HCT116 (cell line): ENCODE results near the gene FAM114A1. TPM values are rescaled to one million over a fixed set of nuclear protein-coding genes. Genes with fewer than 3 reads are reported as not detected.
A peak's percentile ranks its signal among the peaks of the same experiment; 100 is the strongest.

Source experiments
- ATAC-seq: fragments of 200-7000 bp; cut with Tn5 transposase; 2 replicates; pipeline ENCODE4 v1.9.1; 2020; ENCODE audit warnings: mild to moderate bottlenecking, moderate library complexity
- BruUV-seq: library from RNA; stranded (reverse); fragments of 400-500 nt; replicated peaks from 2 replicates; lab custom pipeline; 2021; lab: Mats Ljungman, UMichigan
- CTCF ChIA-PET: fragments of 300-600 bp; sonication (Branson Sonifier 250); formaldehyde crosslinking; loops from one replicate; lab custom pipeline; 2021; ENCODE audit warnings: antibody characterized with exemption; lab: Charles Lee
- POLR2A ChIA-PET: fragments of 300-600, 350-600 bp; sonication (Branson Sonifier 250); formaldehyde crosslinking; loops from one replicate; lab custom pipeline; 2021; ENCODE audit warnings: antibody characterized with exemption; lab: Charles Lee
- RAD21 ChIA-PET, 2 experiments: fragments of 300-600 bp; sonication (Branson Sonifier 250); formaldehyde crosslinking; loops; one replicate each; lab custom pipeline; 2023; ENCODE audit warnings: low total read pairs in 2 of 2; ENCODE audit not compliant: uncharacterized antibody in 2 of 2, unreplicated experiment in 2 of 2, low non-redundant PET in 1 of 2; lab: Charles Lee
- DNase-seq: peaks from one replicate; pipeline ENCODE4 v3.0.0-alpha.2; 2010; ENCODE audit warnings: low read depth, low spot score
- H2AFZ ChIP-seq: fragments of 200-600 bp; shearing (Covaris generic), sonication (generic); 2 replicates; pipeline ENCODE4 v1.6.1; 2017; ENCODE audit warnings: low read depth, mixed run types, mixed read lengths, antibody characterized with exemption, low read length; ENCODE audit not compliant: poor library complexity, severe bottlenecking
- H3K27ac ChIP-seq: 2 replicates; pipeline ENCODE4 v1.5.1; 2012; ENCODE audit warnings: low read depth, low read length
- H3K27me3 ChIP-seq: fragments of 200-600 bp; sonication (generic); 2 replicates; pipeline ENCODE4 v1.6.1; 2016; ENCODE audit warnings: mixed run types, low read length, mixed read lengths; ENCODE audit not compliant: insufficient read depth
- H3K36me3 ChIP-seq, 2 experiments: fragments of 200-500 bp in 1 of 2; fragments of 200-600 bp in 1 of 2; sonication (Bioruptor generic) in 1 of 2; sonication (generic) in 1 of 2; 2 replicates each; pipeline versions ENCODE4 v1.5.1 to v1.6.1; 2014 to 2016; ENCODE audit warnings: low read length in 2 of 2, inconsistent platforms in 1 of 2, mixed read lengths in 1 of 2, mixed run types in 1 of 2; ENCODE audit not compliant: insufficient read depth in 2 of 2, control insufficient read depth in 1 of 2
- H3K4me1 ChIP-seq, 2 experiments: fragments of 200-600 bp in 1 of 2; sonication (generic) in 1 of 2; 2 replicates each; pipeline versions ENCODE4 v1.5.1 to v1.6.1; 2012 to 2017; ENCODE audit warnings: low read length in 2 of 2, inconsistent platforms in 1 of 2, mild to moderate bottlenecking in 1 of 2, mixed read lengths in 1 of 2, mixed run types in 1 of 2, moderate library complexity in 1 of 2; ENCODE audit not compliant: insufficient read depth in 2 of 2, control insufficient read depth in 1 of 2
- H3K4me2 ChIP-seq: fragments of 200-600 bp; sonication (generic); 2 replicates; pipeline ENCODE4 v1.6.1; 2017; ENCODE audit warnings: mixed run types, low read length, mixed read lengths
- H3K4me3 ChIP-seq, 2 experiments: fragments of 200-600 bp in 1 of 2; sonication (generic) in 1 of 2; replicated peaks in 1 of 2; 2 replicates each; pipeline ENCODE4 v1.5.1; 2011 to 2016; ENCODE audit warnings: low read length in 2 of 2, control low read depth in 1 of 2, low read depth in 1 of 2, mild to moderate bottlenecking in 1 of 2, mixed read lengths in 1 of 2, mixed run types in 1 of 2
- H3K79me2 ChIP-seq: fragments of 200-600 bp; sonication (generic); 2 replicates; pipeline ENCODE4 v1.6.1; 2017; ENCODE audit warnings: mild to moderate bottlenecking, mixed run types, low read length, moderate library complexity, mixed read lengths; ENCODE audit not compliant: insufficient read depth
- H3K9ac ChIP-seq: fragments of 200-600 bp; sonication (generic); 2 replicates; pipeline ENCODE4 v1.6.1; 2016; ENCODE audit warnings: low read length, mixed read lengths
- H3K9me2 ChIP-seq: fragments of 200-600 bp; sonication (generic), shearing (Covaris generic); 2 replicates; pipeline ENCODE4 v1.6.1; 2017; ENCODE audit warnings: mixed run types, mild to moderate bottlenecking, moderate library complexity; ENCODE audit not compliant: insufficient read depth
- H3K9me3 ChIP-seq, 2 experiments: fragments of 200-500 bp in 1 of 2; fragments of 200-600 bp in 1 of 2; sonication (Bioruptor generic) in 1 of 2; sonication (generic) in 1 of 2; 2 replicates each; pipeline ENCODE4 v1.6.1; 2014 to 2017; ENCODE audit warnings: low read length in 2 of 2, mixed read lengths in 2 of 2, inconsistent platforms in 1 of 2, low read depth in 1 of 2, mild to moderate bottlenecking in 1 of 2, mixed run types in 1 of 2, moderate library complexity in 1 of 2; ENCODE audit not compliant: control insufficient read depth in 1 of 2, insufficient read depth in 1 of 2
- H4K20me1 ChIP-seq: fragments of 200-600 bp; sonication (generic), shearing (Covaris generic); 2 replicates; pipeline ENCODE4 v1.6.1; 2017; ENCODE audit warnings: mixed run types, mild to moderate bottlenecking, moderate library complexity; ENCODE audit not compliant: insufficient read depth
- CTCF ChIP-seq, 3 experiments: fragments of 200-600 bp in 1 of 3; sonication (generic) in 1 of 3; IDR thresholded peaks in 2 of 3; conservative IDR thresholded peaks in 1 of 3; 2 replicates each; pipeline ENCODE4 v1.5.1; 2012 to 2017; ENCODE audit warnings: low read depth in 2 of 3, low read length in 2 of 3, antibody characterized with exemption in 1 of 3, borderline replicate concordance in 1 of 3, control low read depth in 1 of 3, mild to moderate bottlenecking in 1 of 3, mixed read lengths in 1 of 3, mixed run types in 1 of 3, moderate library complexity in 1 of 3; ENCODE audit not compliant: insufficient read depth in 1 of 3
- RAD21 ChIP-seq: IDR thresholded peaks from 2 replicates; pipeline ENCODE4 v1.6.1; 2012; ENCODE audit warnings: low read depth, mild to moderate bottlenecking
- ZBTB33 ChIP-seq: IDR thresholded peaks from 2 replicates; pipeline ENCODE4 v1.6.1; 2011; ENCODE audit warnings: mild to moderate bottlenecking, low read length, moderate library complexity; ENCODE audit not compliant: insufficient replicate concordance; ENCODE audit errors: extremely low read depth
- intact Hi-C: fragments of 100-400 bp; cut with micrococcal nuclease; formaldehyde crosslinking; loops from 2 replicates; pipeline ENCODE4 v1.10.0; 2022
- total RNA-seq: library from RNA; stranded (reverse); gene quantifications from one replicate; pipeline ENCODE4 v1.2.1, GENCODE V29; 2021; ENCODE audit not compliant: unreplicated experiment

The FAM114A1 gene
- total RNA-seq, 1 experiment from 2014 or later = 35.6 TPM

GRCh38 chr4:38860788-38861424 is 6.7 kb upstream of the FAM114A1 start:
- Histone ChIP-seq H3K27me3 (no peaks in the 10 kb centered on the region), H4K20me1 (no peaks in the 10 kb centered on the region), H3K4me1 (peaks cover 19 to 50% of the 10 kb centered on the region in 2 experiments), H3K9me3 (no peaks in the 10 kb centered on the region), H3K9ac (no peak overlapping the region), H3K9me2 (no peaks in the 10 kb centered on the region), H3K4me2 (peak overlapping the region; percentile 37; the same call in 1 of the 2 replicates), H3K79me2 (no peaks in the 10 kb centered on the region), H3K27ac (no peak overlapping the region), H2AFZ (peak overlapping the region; percentile 93), H3K4me3 (no peak overlapping the region), H3K36me3 (no peaks in the 10 kb centered on the region)
- BruUV-seq = no TSS peak
- ChIA-PET CTCF (interaction anchor here (0.5 to 2.5 kb wide), 24 partner anchors 10 to 701 kb away, joined by 3 to 32 read pairs (median 4); partner anchors contain the start of gene TLR1), POLR2A (no interaction called here), RAD21 (interaction anchor here (0.7 to 1.3 kb wide), 2 partner anchors 100 to 101 kb away, joined by 3 to 4 read pairs; no protein-coding TSS in a partner anchor)
- TF ChIP-seq CTCF (IDR thresholded peaks at IDR 0.05 in 2 of 3, conservative IDR thresholded peaks at IDR 0.05 in 1 of 3; ENCODE audit: borderline replicate concordance in 1 of 3, insufficient read depth in 1 of 3, low read depth in 2 of 3, low read length in 2 of 3) (peak; percentile 43 to 94 (median 89); a peak in 5 of 6 replicates), ZBTB33 (no peak), RAD21 (peak; percentile 43)
- ATAC-seq = peak; percentile 74
- peak; percentile 74 for DNase-seq
- intact Hi-C loops = no loop called here
